H1 (cell line): ENCODE results near the gene SIRPB1. TPM values are rescaled to one million over a fixed set of nuclear protein-coding genes. Genes with fewer than 3 reads are reported as not detected.
"Not testable (repeated sequence)": the region's sequence is repeated elsewhere in the genome, so short reads cannot be mapped to it uniquely, and the experiment has no call there.

Source experiments
- CTCF ChIA-PET: fragments of 300-600 bp; sonication (Branson Sonifier 250); formaldehyde crosslinking; loops from one replicate; lab custom pipeline; 2021; ENCODE audit not compliant: partially characterized antibody; lab: Charles Lee
- POLR2A ChIA-PET: fragments of 300-600 bp; sonication (Branson Sonifier 250); formaldehyde crosslinking; loops from one replicate; lab custom pipeline; 2021; ENCODE audit warnings: inconsistent platforms; ENCODE audit not compliant: partially characterized antibody; lab: Charles Lee
- DNase-seq, 2 experiments: peaks; one replicate each; pipeline versions ENCODE4 v3.0.0 to v3.0.0-alpha.2; 2010 to 2022; ENCODE audit warnings: low spot score in 2 of 2, low read depth in 1 of 2, mixed read lengths in 1 of 2
- FAIRE-seq: peaks from 2 replicates; lab custom pipeline; 2011; peaks lifted over from hg19 to GRCh38; lab: Jason Lieb, UNC
- H2AFZ ChIP-seq: 2 replicates; pipeline ENCODE4 v1.8.1; 2012; ENCODE audit warnings: low read length, inconsistent platforms
- H2AK5ac ChIP-seq: 2 replicates; pipeline ENCODE4 v1.6.1; 2013; ENCODE audit warnings: low read depth, low read length
- H2BK120ac ChIP-seq: replicated peaks from 2 replicates; pipeline ENCODE3; 2013; ENCODE audit warnings: low read depth, low read length, inconsistent platforms
- H2BK12ac ChIP-seq: 2 replicates; pipeline ENCODE4 v1.6.1; 2013; ENCODE audit warnings: low read depth, low read length
- H2BK15ac ChIP-seq: 2 replicates; pipeline ENCODE4 v1.6.1; 2013; ENCODE audit warnings: low read length
- H2BK20ac ChIP-seq: 2 replicates; pipeline ENCODE4 v1.6.1; 2013; ENCODE audit warnings: low read length
- H2BK5ac ChIP-seq: 2 replicates; pipeline ENCODE4 v1.6.1; 2013; ENCODE audit warnings: low read depth, low read length
- H3K14ac ChIP-seq: 2 replicates; pipeline ENCODE4 v1.6.1; 2013; ENCODE audit warnings: inconsistent platforms; ENCODE audit not compliant: insufficient read length
- H3K18ac ChIP-seq: 2 replicates; pipeline ENCODE4 v1.6.1; 2013; ENCODE audit warnings: low read length; ENCODE audit errors: extremely low read depth
- H3K23ac ChIP-seq: 2 replicates; pipeline ENCODE4 v1.6.1; 2013; ENCODE audit warnings: inconsistent platforms; ENCODE audit not compliant: insufficient read length
- H3K23me2 ChIP-seq: 2 replicates; pipeline ENCODE4 v1.6.1; 2013; ENCODE audit warnings: low read depth, low read length
- H3K27ac ChIP-seq: 2 replicates; pipeline ENCODE4 v1.6.1; 2011; ENCODE audit warnings: low read depth, low read length, inconsistent platforms
- H3K27me3 ChIP-seq, 4 experiments: replicated peaks in 1 of 4; 1 replicate in 1 of 4; 2 replicates in 3 of 4; pipeline versions ENCODE4 v1.6.1 to v1.8.1; 2011 to 2013; ENCODE audit warnings: low read length in 3 of 4, mild to moderate bottlenecking in 3 of 4, inconsistent platforms in 2 of 4, mixed read lengths in 2 of 4, moderate library complexity in 1 of 4; ENCODE audit not compliant: control insufficient read depth in 3 of 4, insufficient read depth in 3 of 4; ENCODE audit errors: extremely low read depth in 1 of 4
- H3K36me3 ChIP-seq, 4 experiments: 2 replicates each; pipeline versions ENCODE4 v1.6.1 to v1.8.1; 2011 to 2013; ENCODE audit warnings: mild to moderate bottlenecking in 4 of 4, low read length in 3 of 4, moderate library complexity in 2 of 4, control low read depth in 1 of 4, inconsistent platforms in 1 of 4; ENCODE audit not compliant: insufficient read depth in 4 of 4, control insufficient read depth in 2 of 4
- H3K4ac ChIP-seq: replicated peaks from 2 replicates; pipeline ENCODE3; 2013; ENCODE audit warnings: low read length, low read depth, mixed read lengths, inconsistent platforms; ENCODE audit not compliant: insufficient read length
- H3K4me1 ChIP-seq, 4 experiments: replicated peaks in 1 of 4; 1 replicate in 1 of 4; 2 replicates in 3 of 4; pipeline versions ENCODE4 v1.6.1 to v1.8.1; 2011 to 2013; ENCODE audit warnings: low read length in 3 of 4, inconsistent platforms in 2 of 4, mixed read lengths in 1 of 4; ENCODE audit not compliant: insufficient read depth in 4 of 4, control insufficient read depth in 3 of 4
- H3K4me2 ChIP-seq, 2 experiments: 2 replicates each; pipeline versions ENCODE4 v1.6.1 to v1.8.1; 2011 to 2013; ENCODE audit warnings: low read depth in 2 of 2, low read length in 2 of 2, control low read depth in 1 of 2, inconsistent platforms in 1 of 2, mild to moderate bottlenecking in 1 of 2; ENCODE audit not compliant: insufficient read depth in 1 of 2
- H3K4me3 ChIP-seq, 4 experiments: fragments of 200-600, 300-600 bp in 1 of 4; sonication (generic), shearing (Covaris generic), sonication (Bioruptor Twin) in 1 of 4; 2 replicates each; pipeline versions ENCODE4 v1.5.1 to v1.8.1; 2011 to 2016; ENCODE audit warnings: low read length in 4 of 4, low read depth in 3 of 4, control low read depth in 2 of 4, inconsistent platforms in 2 of 4, mild to moderate bottlenecking in 2 of 4, mixed read lengths in 1 of 4, moderate library complexity in 1 of 4; ENCODE audit not compliant: insufficient read depth in 2 of 4; ENCODE audit errors: extremely low read depth in 1 of 4
- H3K56ac ChIP-seq: replicated peaks from 2 replicates; pipeline ENCODE3; 2013; ENCODE audit warnings: low read depth, mild to moderate bottlenecking, mixed read lengths, low read length, inconsistent platforms; ENCODE audit not compliant: insufficient read length
- H3K79me1 ChIP-seq: 2 replicates; pipeline ENCODE4 v1.6.1; 2013; ENCODE audit warnings: low read depth, low read length, control low read depth
- H3K79me2 ChIP-seq, 2 experiments: 2 replicates each; pipeline versions ENCODE4 v1.6.1 to v1.8.1; 2012 to 2013; ENCODE audit warnings: low read length in 2 of 2, mild to moderate bottlenecking in 2 of 2, inconsistent platforms in 1 of 2; ENCODE audit not compliant: insufficient read depth in 2 of 2, control insufficient read depth in 1 of 2
- H3K9ac ChIP-seq, 4 experiments: replicated peaks in 1 of 4; 1 replicate in 1 of 4; 2 replicates in 3 of 4; pipeline versions ENCODE4 v1.6.1 to v1.8.1; 2011 to 2013; ENCODE audit warnings: low read depth in 3 of 4, low read length in 3 of 4, control low read depth in 2 of 4, mild to moderate bottlenecking in 2 of 4, moderate library complexity in 2 of 4, inconsistent platforms in 1 of 4; ENCODE audit errors: extremely low read depth in 1 of 4
- H3K9me3 ChIP-seq, 2 experiments: 2 replicates each; pipeline versions ENCODE4 v1.6.1 to v1.8.1; 2012 to 2013; ENCODE audit warnings: mild to moderate bottlenecking in 2 of 2, moderate library complexity in 2 of 2, control low read depth in 1 of 2, inconsistent platforms in 1 of 2, low read depth in 1 of 2, low read length in 1 of 2, mixed read lengths in 1 of 2; ENCODE audit not compliant: insufficient read depth in 2 of 2
- H4K20me1 ChIP-seq, 2 experiments: replicated peaks in 1 of 2; 2 replicates each; pipeline versions ENCODE3 to v1.8.1; 2011 to 2013; ENCODE audit warnings: inconsistent platforms in 2 of 2, low read length in 2 of 2, mild to moderate bottlenecking in 1 of 2; ENCODE audit not compliant: insufficient read depth in 2 of 2, control insufficient read depth in 1 of 2
- H4K5ac ChIP-seq: 2 replicates; pipeline ENCODE4 v1.6.1; 2013; ENCODE audit warnings: low read length, low read depth, mixed read lengths, inconsistent platforms; ENCODE audit not compliant: insufficient read length
- H4K8ac ChIP-seq: 2 replicates; pipeline ENCODE4 v1.8.0; 2013; ENCODE audit warnings: mild to moderate bottlenecking, moderate library complexity, low read length, inconsistent platforms; ENCODE audit not compliant: insufficient read depth; ENCODE audit errors: extremely low read depth
- H4K91ac ChIP-seq: replicated peaks from 2 replicates; pipeline ENCODE3; 2013; ENCODE audit warnings: low read length, mixed read lengths, inconsistent platforms; ENCODE audit not compliant: insufficient read length
- WGBS, 2 experiments: shearing (Covaris generic) in 1 of 2; methylation state at CpG; one replicate each; pipeline versions ENCODE4 v1.1.6 to v1.1.7; 2013 to 2015; ENCODE audit warnings: low lambda C conversion rate in 2 of 2, mixed read lengths in 2 of 2, inconsistent platforms in 1 of 2, low coverage in 1 of 2, missing lambda C conversion rate in 1 of 2; ENCODE audit not compliant: insufficient replicate concordance in 2 of 2, insufficient coverage in 1 of 2, insufficient read length in 1 of 2; ENCODE audit errors: extremely low coverage in 1 of 2, missing lambda C conversion rate in 1 of 2; 5-methylcytosine and 5-hydroxymethylcytosine counted together
- polyA plus RNA-seq, 7 experiments: library from polyadenylated mRNA; depleted of rRNA in 3 of 7; stranded (reverse) in 5 of 7; unstranded in 2 of 7; fragments of >200 nt in 5 of 7; fragments of 200-250 nt in 2 of 7; gene quantifications; 1 replicate in 5 of 7; 2 replicates in 1 of 7; 4 replicates in 1 of 7; pipeline versions ENCODE4 v1.2.1 to v1.2.3, GENCODE V29; 2011 to 2013; ENCODE audit warnings: missing spikeins in 2 of 7, mixed read lengths in 2 of 7
- total RNA-seq: library from RNA; stranded (reverse); fragmentation: NEBNext Ultra II Directional; extraction: Animal tissue kit (Norgen Biotek cat#: 25700); gene quantifications from 2 replicates; pipeline ENCODE4 v1.2.1, GENCODE V29; 2021

Gene SIRPB1
- total and polyA plus RNA-seq, 2 of the 8 experiments (the other 6 are each of a cell fraction or from before 2014, with no cell fraction given), result 0.14 to 0.99 TPM

DNA sequence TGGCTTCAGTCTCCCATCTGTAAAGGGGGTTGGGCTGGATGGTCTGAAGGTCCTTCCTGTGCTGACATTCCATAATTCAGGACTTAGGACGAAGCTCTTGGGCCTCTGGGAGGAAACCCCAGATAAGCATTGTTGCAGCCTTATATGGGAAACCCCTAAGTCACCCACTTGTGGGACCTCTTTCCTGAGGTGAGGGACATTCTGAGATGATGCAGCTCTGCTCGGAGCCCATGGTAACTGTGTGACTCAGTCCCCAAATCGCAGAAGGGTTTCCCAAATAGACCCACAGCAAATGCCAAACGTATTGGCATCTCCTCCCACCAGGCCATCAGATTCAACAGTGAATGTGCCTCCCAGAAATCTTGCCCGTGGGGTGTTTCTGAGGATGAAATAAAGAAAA, 9.4 kb downstream of the SIRPB1 start:
- not testable (repeated sequence) for H2BK5ac ChIP-seq, H3K9ac ChIP-seq

DNA sequence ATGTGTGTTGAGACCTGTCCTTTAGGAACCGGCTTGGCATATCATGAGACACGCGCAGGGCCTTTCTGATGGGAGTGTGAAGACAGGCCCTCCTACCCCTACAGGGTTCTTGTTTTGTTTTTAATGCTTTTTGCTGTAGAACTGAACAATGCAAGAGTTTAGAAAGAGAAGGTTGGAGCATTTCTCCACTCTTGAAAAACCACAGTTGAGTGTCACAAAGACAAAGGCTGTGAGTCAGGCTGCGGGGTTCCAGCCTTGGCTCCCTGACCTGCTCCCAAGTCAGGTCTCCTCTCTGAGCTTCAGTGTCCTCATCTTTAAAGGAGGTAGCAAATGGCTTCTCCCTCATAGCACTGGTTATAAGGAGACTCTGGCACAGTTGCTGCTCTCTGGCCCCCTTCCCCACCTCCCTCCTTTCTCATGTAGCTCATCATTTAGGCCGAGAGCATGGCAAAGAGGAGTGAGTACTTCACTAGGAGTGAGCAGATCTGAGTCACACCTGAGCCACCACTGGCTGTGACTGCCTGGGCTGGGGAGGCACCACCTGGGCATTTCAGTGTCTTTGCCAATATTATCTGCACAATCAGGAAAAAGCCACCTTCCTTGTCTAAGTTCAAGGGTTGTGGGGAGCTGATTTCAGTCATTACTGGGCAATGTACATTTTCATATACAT, 11.0 kb downstream of the SIRPB1 start:
- 80% methylated on average over 3 of the region's 5 CpGs; no CpG with 5 or more reads in 1 of the 2 experiments for WGBS, 2 experiments
- not testable (repeated sequence) for H3K4me2 ChIP-seq, FAIRE-seq

More for the DNA sequence above, 9.4 kb downstream of the SIRPB1 start:
- H3K14ac ChIP-seq, H4K20me1 ChIP-seq, H3K27me3 ChIP-seq, H3K4me3 ChIP-seq, H2AFZ ChIP-seq, H3K4me2 ChIP-seq, H2BK12ac ChIP-seq, H2BK15ac ChIP-seq, POLR2A ChIA-PET, H2BK20ac ChIP-seq, H3K79me1 ChIP-seq, H3K9me3 ChIP-seq, DNase-seq, H3K23me2 ChIP-seq, H3K4ac ChIP-seq, H3K27ac ChIP-seq, H3K18ac ChIP-seq, H2BK120ac ChIP-seq, H3K23ac ChIP-seq, H3K4me1 ChIP-seq, H2AK5ac ChIP-seq, H4K91ac ChIP-seq, H3K56ac ChIP-seq, H3K79me2 ChIP-seq, H4K8ac ChIP-seq, H3K36me3 ChIP-seq, H4K5ac ChIP-seq, FAIRE-seq: not testable (repeated sequence)
- CTCF ChIA-PET, result interaction anchor here (1.3 kb wide), 1 partner anchor 9 kb away, joined by 5 read pairs; no protein-coding TSS in a partner anchor
- 94% methylated on average over 3 of the region's 5 CpGs; no CpG with 5 or more reads in 1 of the 2 experiments for WGBS, 2 experiments

More for the DNA sequence above, 11.0 kb downstream of the SIRPB1 start:
- H2BK5ac ChIP-seq, POLR2A ChIA-PET, H3K18ac ChIP-seq, H3K4me1 ChIP-seq, H2BK20ac ChIP-seq, CTCF ChIA-PET, H4K20me1 ChIP-seq, H2BK15ac ChIP-seq, H3K23ac ChIP-seq, H3K23me2 ChIP-seq, H3K79me1 ChIP-seq, H4K5ac ChIP-seq, H2AK5ac ChIP-seq, DNase-seq, H3K14ac ChIP-seq, H3K27ac ChIP-seq, H3K9ac ChIP-seq, H4K8ac ChIP-seq, H2BK12ac ChIP-seq, H3K27me3 ChIP-seq, H4K91ac ChIP-seq, H2BK120ac ChIP-seq, H3K4me3 ChIP-seq, H3K79me2 ChIP-seq, H3K36me3 ChIP-seq, H3K56ac ChIP-seq, H2AFZ ChIP-seq, H3K4ac ChIP-seq, H3K9me3 ChIP-seq: not testable (repeated sequence)
